Fibroblast of lung (primary cell): ENCODE results near the gene BATF2. TPM values are rescaled to one million over a fixed set of nuclear protein-coding genes. Genes with fewer than 3 reads are reported as not detected.

Experiments used
- DNase-seq, 2 donors: peaks; one replicate each; pipeline versions ENCODE4 v3.0.0 to v3.0.0-alpha.2; 2010; ENCODE audit warnings: low read depth in 2 of 2
- H2AFZ ChIP-seq: 2 replicates; pipeline ENCODE4 v1.5.1; 2012; ENCODE audit warnings: low read length, control low read depth, inconsistent platforms
- H3K27ac ChIP-seq: 2 replicates; pipeline ENCODE4 v1.5.1; 2011; ENCODE audit warnings: low read length, control low read depth; ENCODE audit not compliant: insufficient read depth
- H3K27me3 ChIP-seq: 2 replicates; pipeline ENCODE4 v1.5.1; 2011; ENCODE audit warnings: mild to moderate bottlenecking, low read length; ENCODE audit not compliant: control insufficient read depth, insufficient read depth
- H3K36me3 ChIP-seq: 2 replicates; pipeline ENCODE4 v1.5.1; 2011; ENCODE audit warnings: low read length; ENCODE audit not compliant: control insufficient read depth, insufficient read depth
- H3K4me1 ChIP-seq: 2 replicates; pipeline ENCODE4 v1.5.1; 2011; ENCODE audit warnings: low read length; ENCODE audit not compliant: control insufficient read depth, insufficient read depth; ENCODE audit errors: extremely low read depth
- H3K4me2 ChIP-seq: 2 replicates; pipeline ENCODE4 v1.5.1; 2011; ENCODE audit warnings: low read length, control low read depth; ENCODE audit not compliant: insufficient read depth; ENCODE audit errors: extremely low read depth
- H3K4me3 ChIP-seq, 4 experiments: fragments of 200-600 bp in 1 of 4; sonication (generic) in 1 of 4; replicated peaks in 1 of 4; 2 replicates each; pipeline ENCODE4 v1.5.1; 2011 to 2016; ENCODE audit warnings: low read length in 4 of 4, low read depth in 3 of 4, mild to moderate bottlenecking in 3 of 4, control low read depth in 2 of 4, inconsistent platforms in 1 of 4, mixed read lengths in 1 of 4; ENCODE audit not compliant: insufficient read depth in 1 of 4; ENCODE audit errors: control extremely low read depth in 1 of 4
- H3K79me2 ChIP-seq: 2 replicates; pipeline ENCODE4 v1.5.1; 2012; ENCODE audit warnings: mild to moderate bottlenecking, low read length, inconsistent platforms; ENCODE audit not compliant: control insufficient read depth, insufficient read depth
- H3K9ac ChIP-seq: 2 replicates; pipeline ENCODE4 v1.5.1; 2011; ENCODE audit warnings: mild to moderate bottlenecking, low read length, control low read depth; ENCODE audit not compliant: insufficient read depth
- H3K9me3 ChIP-seq: 2 replicates; pipeline ENCODE4 v1.5.1; 2012; ENCODE audit warnings: low read depth, low read length; ENCODE audit not compliant: control insufficient read depth, insufficient read depth
- H4K20me1 ChIP-seq: 2 replicates; pipeline ENCODE4 v1.5.1; 2011; ENCODE audit warnings: low read length; ENCODE audit not compliant: control insufficient read depth, insufficient read depth; ENCODE audit errors: extremely low read depth
- CTCF ChIP-seq, 2 donors: IDR thresholded peaks in 1 of 2; conservative IDR thresholded peaks in 1 of 2; 1 replicate in 1 of 2; 2 replicates in 1 of 2; pipeline ENCODE4 v1.5.1; 2011 to 2012; ENCODE audit warnings: low read length in 2 of 2, control low read depth in 1 of 2, inconsistent platforms in 1 of 2, low read depth in 1 of 2, mild to moderate bottlenecking in 1 of 2
- EZH2 ChIP-seq: IDR thresholded peaks from 2 replicates; pipeline ENCODE4 v1.5.1; 2012; ENCODE audit warnings: low read length, control low read depth, mild to moderate bottlenecking; ENCODE audit errors: missing control alignments
- polyA plus RNA-seq, 2 donors: library from polyadenylated mRNA; depleted of rRNA in 1 of 2; stranded (reverse) in 1 of 2; unstranded in 1 of 2; fragments of >200 nt; gene quantifications; 2 replicates each; pipeline ENCODE4 v1.2.1, GENCODE V29; 2011 to 2012; ENCODE audit warnings: missing spikeins in 1 of 2
- total RNA-seq: library from RNA; depleted of rRNA; stranded (reverse); fragments of >200 nt; gene quantifications from 2 replicates; pipeline ENCODE4 v1.2.1, GENCODE V29; 2014

Gene BATF2
- total and polyA plus RNA-seq, 2 donors (not counting 1 experiment from before 2014, with no cell fraction given), result 1.0 to 2.1 TPM

- no peak for DNase-seq
- Histone ChIP-seq H3K4me3 (no peak overlapping the region), H3K27me3 (no peaks in the 10 kb centered on the region), H3K9ac (no peak overlapping the region), H3K79me2 (no peaks in the 10 kb centered on the region), H2AFZ (no peak overlapping the region), H3K4me2 (no peak overlapping the region), H3K36me3 (no peaks in the 10 kb centered on the region), H3K27ac (no peak overlapping the region), H4K20me1 (no peaks in the 10 kb centered on the region), H3K4me1 (peaks cover 3% of the 10 kb centered on the region), H3K9me3 (no peaks in the 10 kb centered on the region)
- TF ChIP-seq CTCF (conservative IDR thresholded peaks at IDR 0.05 in 1 of 2, IDR thresholded peaks at IDR 0.05 in 1 of 2; ENCODE audit: low read depth in 1 of 2, low read length in 2 of 2), result no peak
- no peak for TF ChIP-seq EZH2
These were observed 2.5 kb downstream of the BATF2 start for GRCh38 chr11:64994318-64994717.

GRCh38 chr11:64990222-64990923, 6.4 kb downstream of the BATF2 start:
- Histone ChIP-seq H4K20me1 (no peaks in the 10 kb centered on the region), H3K4me1 (peaks cover 3% of the 10 kb centered on the region), H3K9me3 (no peaks in the 10 kb centered on the region), H3K4me2 (no peak overlapping the region), H3K27me3 (no peaks in the 10 kb centered on the region), H3K36me3 (no peaks in the 10 kb centered on the region), H3K9ac (no peak overlapping the region), H3K79me2 (no peaks in the 10 kb centered on the region), H3K4me3 (no peak overlapping the region), H2AFZ (peak overlapping the region; percentile 75), H3K27ac (no peak overlapping the region)
- no peak for TF ChIP-seq EZH2
- no peak for TF ChIP-seq CTCF (conservative IDR thresholded peaks at IDR 0.05 in 1 of 2, IDR thresholded peaks at IDR 0.05 in 1 of 2; ENCODE audit: low read depth in 1 of 2, low read length in 2 of 2)
- DNase-seq, result peak; percentile 33 to 45

- H3K27me3 ChIP-seq, result no peaks in the 10 kb centered on the region
- H3K4me3 ChIP-seq, result no peak overlapping the region
- H3K4me2 ChIP-seq, result no peak overlapping the region
- H3K9ac ChIP-seq, result no peak overlapping the region
- no peaks in the 10 kb centered on the region for H3K9me3 ChIP-seq
- no peak overlapping the region for H2AFZ ChIP-seq
- no peaks in the 10 kb centered on the region for H3K79me2 ChIP-seq
- no peaks in the 10 kb centered on the region for H3K36me3 ChIP-seq
- H3K4me1 ChIP-seq, result peaks cover 3% of the 10 kb centered on the region
- no peak overlapping the region for H3K27ac ChIP-seq
- no peak for DNase-seq
- TF ChIP-seq CTCF (conservative IDR thresholded peaks at IDR 0.05 in 1 of 2, IDR thresholded peaks at IDR 0.05 in 1 of 2; ENCODE audit: low read depth in 1 of 2, low read length in 2 of 2) (no peak), EZH2 (no peak)
- H4K20me1 ChIP-seq, result no peaks in the 10 kb centered on the region
These were observed 7.4 kb downstream of the BATF2 start for GRCh38 chr11:64989416-64989815.
